Transverse colon (tissue), 4 donors: Measurements from ENCODE around the gene NPAT. TPM values are rescaled to one million over a fixed set of nuclear protein-coding genes. Genes with fewer than 3 reads are reported as not detected.

Experiments used
- DNase-seq: peaks from one replicate; pipeline ENCODE4 v3.0.0-alpha.2; 2019
- H3K27ac ChIP-seq, 4 donors: fragments of 200-600 bp; sonication (generic); 2 replicates each; pipeline ENCODE4 v1.5.1; 2016 to 2018; ENCODE audit warnings: inconsistent platforms in 4 of 4
- H3K27me3 ChIP-seq: fragments of 200-600 bp; sonication (generic); 2 replicates; pipeline ENCODE4 v1.5.1; 2017; ENCODE audit warnings: inconsistent platforms
- H3K36me3 ChIP-seq, 4 donors: fragments of 200-600 bp; sonication (generic); 2 replicates each; pipeline ENCODE4 v1.5.1; 2017 to 2019; ENCODE audit warnings: inconsistent platforms in 4 of 4
- H3K4me1 ChIP-seq, 4 donors: fragments of 200-600 bp; sonication (generic); 2 replicates each; pipeline ENCODE4 v1.5.1; 2017 to 2020; ENCODE audit warnings: inconsistent platforms in 4 of 4
- H3K4me3 ChIP-seq, 4 donors: fragments of 200-600 bp; sonication (generic); 1 replicate in 1 of 4; 2 replicates in 3 of 4; pipeline versions ENCODE4 v1.5.1 to v1.6.1; 2017 to 2019; ENCODE audit warnings: inconsistent platforms in 4 of 4
- H3K9me3 ChIP-seq, 2 donors: fragments of 200-600 bp; sonication (generic); 2 replicates each; pipeline ENCODE4 v1.5.1; 2017 to 2019; ENCODE audit warnings: inconsistent platforms in 2 of 2
- CTCF ChIP-seq, 5 experiments: fragments of 200-600 bp in 3 of 5; fragments of 450-650 bp in 2 of 5; sonication (generic) in 3 of 5; IDR thresholded peaks; 1 replicate in 2 of 5; 2 replicates in 3 of 5; pipeline ENCODE4 v1.5.1; 2016 to 2017; ENCODE audit warnings: antibody characterized with exemption in 5 of 5, inconsistent platforms in 3 of 5, mild to moderate bottlenecking in 2 of 5, moderate library complexity in 1 of 5
- EP300 ChIP-seq: sonication (generic); formaldehyde crosslinking; IDR thresholded peaks from one replicate; pipeline ENCODE4 v1.6.1; 2017; ENCODE audit warnings: antibody characterized with exemption, low read depth
- POLR2A ChIP-seq: fragments of 450-650 bp; IDR thresholded peaks from one replicate; pipeline ENCODE4 v1.6.1; 2016; ENCODE audit warnings: antibody characterized with exemption, mild to moderate bottlenecking, moderate library complexity
- POLR2AphosphoS5 ChIP-seq, 3 donors: sonication (generic); formaldehyde crosslinking; IDR thresholded peaks; one replicate each; pipeline ENCODE4 v1.6.1; 2016; ENCODE audit warnings: antibody characterized with exemption in 3 of 3
- WGBS, 2 donors: methylation state at CpG; one replicate each; pipeline ENCODE4 v1.1.5; 2018; ENCODE audit warnings: low coverage in 1 of 2; 5-methylcytosine and 5-hydroxymethylcytosine counted together
- in situ Hi-C, 4 donors: fragments of 200-750 bp; cut with MboI; loops; one replicate each; pipeline versions ENCODE4 v1.15.0 to v1.15.1; 2017; ENCODE audit warnings: low sequenced_read_pairs in 3 of 4, low pct_ligation_motif_present in 1 of 4, low pct_unique_long_range_greater_than_20kb in 1 of 4
- intact Hi-C: fragments of 100-400 bp; cut with DNase I; formaldehyde crosslinking; loops from one replicate; pipeline ENCODE4 v1.15.1; 2023; ENCODE audit warnings: low total_unique reads
- total RNA-seq, 4 donors: library from RNA; depleted of rRNA; stranded (reverse); fragments of >200 nt; gene quantifications; one replicate each; pipeline ENCODE4 v1.1.0, GENCODE V29; 2016

The NPAT gene
- total RNA-seq, 4 donors from 2014 or later = 10.5 to 19.5 (median 13.9) TPM

GRCh38 chr11:108131993-108132392 lies 90.4 kb downstream of the NPAT start:
- DNase-seq = no peak
- intact Hi-C loops (no loop called here), in situ Hi-C loops (loop anchor here in 2 of 4 donors (25.0 kb wide), 2 partner anchors 355 to 530 kb away; partner anchors contain the start of genes DDX10 (in 1 of the 2) and POGLUT3 (in 1 of the 2))
- Histone ChIP-seq H3K9me3 (no peaks in the 10 kb centered on the region), H3K27me3 (no peaks in the 10 kb centered on the region), H3K36me3 (peaks cover 0 to 24% (median 11%) of the 10 kb centered on the region in 4 donors), H3K4me1 (no peaks in the 10 kb centered on the region), H3K4me3 (no peak overlapping the region), H3K27ac (no peak overlapping the region)
- WGBS, 2 donors = 97 to 100% methylated on average over 1 of the region's 1 CpG
- TF ChIP-seq POLR2AphosphoS5 (IDR thresholded peaks at IDR 0.05) (no peak), POLR2A (no peak), CTCF (IDR thresholded peaks at IDR 0.05) (no peak), EP300 (no peak)

- H3K36me3 ChIP-seq = peaks cover 0 to 9% (median 2%) of the 10 kb centered on the region in 4 donors
- no peak overlapping the region for H3K27ac ChIP-seq
- in situ Hi-C loops (loop anchor here in 3 of 4 donors (10.0 to 25.0 kb wide), 4 partner anchors 96 to 534 kb away; partner anchors contain the start of genes ATM (in 1 of the 3), DDX10 (in 1 of the 3), NPAT (in 1 of the 3) and POGLUT3 (in 1 of the 3)), intact Hi-C loops (no loop called here)
- DNase-seq = no peak
- H3K27me3 ChIP-seq = no peaks in the 10 kb centered on the region
- TF ChIP-seq CTCF (IDR thresholded peaks at IDR 0.05) (no peak), POLR2AphosphoS5 (IDR thresholded peaks at IDR 0.05) (no peak), POLR2A (no peak), EP300 (no peak)
- WGBS, 2 donors = 100% methylated on average over 2 of the region's 2 CpGs
- H3K9me3 ChIP-seq = no peaks in the 10 kb centered on the region
- H3K4me1 ChIP-seq = peaks cover 3 to 14% (median 8%) of the 10 kb centered on the region in 4 donors
- H3K4me3 ChIP-seq = no peak overlapping the region
Observed at GRCh38 chr11:108128772-108129171, 93.7 kb downstream of the NPAT start.

- Histone ChIP-seq H3K9me3 (no peaks in the 10 kb centered on the region), H3K36me3 (no peaks in the 10 kb centered on the region), H3K4me3 (no peak overlapping the region), H3K27ac (no peak overlapping the region), H3K4me1 (peaks cover 9 to 39% (median 27%) of the 10 kb centered on the region in 4 donors), H3K27me3 (no peaks in the 10 kb centered on the region)
- in situ Hi-C loops = loop anchor here in 3 of 4 donors (10.0 to 25.0 kb wide), 4 partner anchors 100 to 537 kb away; partner anchors contain the start of genes ATM (in 1 of the 3), DDX10 (in 1 of the 3), NPAT (in 1 of the 3) and POGLUT3 (in 1 of the 3)
- WGBS, 2 donors = 87 to 91% methylated on average over 3 to 5 of the region's 5 CpGs
- no peak for DNase-seq
- TF ChIP-seq POLR2AphosphoS5 (IDR thresholded peaks at IDR 0.05) = no peak
- no peak for TF ChIP-seq POLR2A
- TF ChIP-seq CTCF (IDR thresholded peaks at IDR 0.05) = no peak
- TF ChIP-seq EP300 = no peak
- intact Hi-C loops = no loop called here
Observed at GRCh38 chr11:108125096-108125495, 97.3 kb downstream of the NPAT start.

- Histone ChIP-seq H3K9me3 (no peaks in the 10 kb centered on the region), H3K4me3 (peak overlapping the region; percentile 64 to 80 (median 76)), H3K4me1 (peaks cover 9 to 39% (median 27%) of the 10 kb centered on the region in 4 donors), H3K36me3 (no peaks in the 10 kb centered on the region), H3K27ac (peak overlapping the region; percentile 93 to 96 (median 96)), H3K27me3 (no peaks in the 10 kb centered on the region)
- intact Hi-C loops = no loop called here
- in situ Hi-C loops = loop anchor here in 1 of 4 donors (10.0 kb wide), 2 partner anchors 103 to 533 kb away; partner anchors contain the start of genes ATM and NPAT
- DNase-seq = peak; percentile 51
- WGBS, 2 donors = 34 to 42% methylated on average over 3 to 9 of the region's 9 CpGs
- peak; percentile 4 to 55 (median 10) for TF ChIP-seq POLR2AphosphoS5 (IDR thresholded peaks at IDR 0.05)
- no peak for TF ChIP-seq POLR2A
Observed at GRCh38 chr11:108122166-108122628, 100.2 kb downstream of the NPAT start.
